ENCODE measurements around the gene CHMP4A.

- TF ChIP-seq EP300 (conservative IDR thresholded peaks at IDR 0.05; ENCODE audit: poor library complexity, severe bottlenecking): no peak
- TF ChIP-seq, protein P1, sequence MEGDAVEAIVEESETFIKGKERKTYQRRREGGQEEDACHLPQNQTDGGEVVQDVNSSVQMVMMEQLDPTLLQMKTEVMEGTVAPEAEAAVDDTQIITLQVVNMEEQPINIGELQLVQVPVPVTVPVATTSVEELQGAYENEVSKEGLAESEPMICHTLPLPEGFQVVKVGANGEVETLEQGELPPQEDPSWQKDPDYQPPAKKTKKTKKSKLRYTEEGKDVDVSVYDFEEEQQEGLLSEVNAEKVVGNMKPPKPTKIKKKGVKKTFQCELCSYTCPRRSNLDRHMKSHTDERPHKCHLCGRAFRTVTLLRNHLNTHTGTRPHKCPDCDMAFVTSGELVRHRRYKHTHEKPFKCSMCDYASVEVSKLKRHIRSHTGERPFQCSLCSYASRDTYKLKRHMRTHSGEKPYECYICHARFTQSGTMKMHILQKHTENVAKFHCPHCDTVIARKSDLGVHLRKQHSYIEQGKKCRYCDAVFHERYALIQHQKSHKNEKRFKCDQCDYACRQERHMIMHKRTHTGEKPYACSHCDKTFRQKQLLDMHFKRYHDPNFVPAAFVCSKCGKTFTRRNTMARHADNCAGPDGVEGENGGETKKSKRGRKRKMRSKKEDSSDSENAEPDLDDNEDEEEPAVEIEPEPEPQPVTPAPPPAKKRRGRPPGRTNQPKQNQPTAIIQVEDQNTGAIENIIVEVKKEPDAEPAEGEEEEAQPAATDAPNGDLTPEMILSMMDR (IDR thresholded peaks at IDR 0.05; ENCODE audit: poor library complexity, severe bottlenecking): no peak
- TF ChIP-seq EZH2 (IDR thresholded peaks at IDR 0.05; ENCODE audit: borderline replicate concordance, insufficient read depth, low read length, poor library complexity, severe bottlenecking): no peak
- no peak for TF ChIP-seq POLR2AphosphoS5 (IDR thresholded peaks at IDR 0.05)
Observed at GRCh38 chr14:24258119-24258518, 44.8 kb upstream of the CHMP4A start.

All from neural cell (in vitro differentiated cells).